ENCODE data around the gene MOB1B. TPM values are rescaled to one million over a fixed set of nuclear protein-coding genes. Genes with fewer than 3 reads are reported as not detected.

Gene MOB1B
- total and polyA plus RNA-seq, 2 experiments from 2014 or later = 7.9 to 30.2 TPM

DNA sequence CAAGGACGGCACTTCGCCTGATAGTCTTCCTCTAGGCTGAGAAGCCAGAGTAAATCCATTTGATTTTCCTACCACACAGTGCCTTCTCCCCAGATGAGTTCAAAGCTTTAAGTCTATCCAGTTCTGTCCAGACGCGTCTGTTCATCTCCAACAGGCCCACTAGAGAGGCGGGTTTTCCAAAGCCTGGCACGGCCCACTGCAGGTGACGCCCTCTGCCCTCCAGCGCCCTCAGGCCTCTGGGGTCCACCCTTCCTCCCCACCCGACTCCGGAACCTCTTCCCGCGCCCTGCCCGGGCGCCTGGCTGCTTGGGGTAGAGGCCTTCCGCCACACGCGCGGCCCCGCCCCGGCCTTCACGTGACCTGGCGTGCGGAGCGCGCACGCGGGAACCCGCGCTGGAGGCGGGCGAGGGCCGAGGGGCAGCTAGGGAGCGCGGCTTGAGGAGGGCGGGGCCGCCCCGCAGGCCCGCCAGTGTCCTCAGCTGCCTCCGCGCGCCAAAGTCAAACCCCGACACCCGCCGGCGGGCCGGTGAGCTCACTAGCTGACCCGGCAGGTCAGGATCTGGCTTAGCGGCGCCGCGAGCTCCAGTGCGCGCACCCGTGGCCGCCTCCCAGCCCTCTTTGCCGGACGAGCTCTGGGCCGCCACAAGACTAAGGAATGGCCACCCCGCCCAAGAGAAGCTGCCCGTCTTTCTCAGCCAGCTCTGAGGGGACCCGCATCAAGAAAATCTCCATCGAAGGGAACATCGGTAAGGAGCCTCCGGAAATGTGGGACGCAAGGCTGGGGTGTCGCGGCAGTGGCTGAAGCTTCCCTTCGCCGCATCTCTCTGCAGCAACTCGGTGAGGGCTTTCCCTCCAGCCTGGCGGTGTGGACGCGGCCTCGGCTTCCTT, 91.3 kb downstream of the MOB1B start, which contains the start of gene DCK:
TSS of gene DCK (plus strand) at position 469 of the 888 bp plus-strand sequence. CDS start at position 656, 187 bp downstream.
- Histone ChIP-seq H4K20me1 (replicated peaks; ENCODE audit: insufficient read depth) (peaks cover 7% of the 10 kb centered on the region; the same call in 1 of the 2 replicates), H3K27me3 (ENCODE audit: insufficient read depth) (no peaks in the 10 kb centered on the region), H3K4me2 (peak within 1 kb of the TSS; percentile 84), H3K4me1 (ENCODE audit: insufficient read depth) (peaks cover 40% of the 10 kb centered on the region), H3K36me3 (ENCODE audit: insufficient read depth) (no peaks in the 10 kb centered on the region), H3K9me2 (ENCODE audit: insufficient read depth) (no peaks in the 10 kb centered on the region), H2AFZ (peak within 1 kb of the TSS; percentile 94), H3K79me2 (replicated peaks; ENCODE audit: insufficient read depth) (peaks cover 44% of the 10 kb centered on the region), H3K4me3 (peak within 1 kb of the TSS; percentile 94), H3K27ac (ENCODE audit: low read depth) (peak within 1 kb of the TSS; percentile 92), H3F3A (replicated peaks; ENCODE audit: low read depth) (no peaks in the 10 kb centered on the region; the same call in 1 of the 2 replicates)
- Mint-ChIP-seq H3K27ac (peak within 1 kb of the TSS; percentile 89), H3K4me1 (peaks cover 43% of the 10 kb centered on the region), H3K27me3 (ENCODE audit: insufficient read depth, low read depth, poor library complexity) (peaks cover 3% of the 10 kb centered on the region), H3K36me3 (ENCODE audit: low read depth) (peaks cover 28% of the 10 kb centered on the region), H3K4me3 (peak within 1 kb of the TSS; percentile 83), H3K9me3 (peaks cover 11% of the 10 kb centered on the region)
- TF ChIP-seq, protein P1, sequence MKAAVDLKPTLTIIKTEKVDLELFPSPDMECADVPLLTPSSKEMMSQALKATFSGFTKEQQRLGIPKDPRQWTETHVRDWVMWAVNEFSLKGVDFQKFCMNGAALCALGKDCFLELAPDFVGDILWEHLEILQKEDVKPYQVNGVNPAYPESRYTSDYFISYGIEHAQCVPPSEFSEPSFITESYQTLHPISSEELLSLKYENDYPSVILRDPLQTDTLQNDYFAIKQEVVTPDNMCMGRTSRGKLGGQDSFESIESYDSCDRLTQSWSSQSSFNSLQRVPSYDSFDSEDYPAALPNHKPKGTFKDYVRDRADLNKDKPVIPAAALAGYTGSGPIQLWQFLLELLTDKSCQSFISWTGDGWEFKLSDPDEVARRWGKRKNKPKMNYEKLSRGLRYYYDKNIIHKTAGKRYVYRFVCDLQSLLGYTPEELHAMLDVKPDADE (IDR thresholded peaks at IDR 0.05) = no peak
- no peak for TF ChIP-seq EZH2phosphoT487 (IDR thresholded peaks at IDR 0.05; ENCODE audit: unreplicated experiment)
- TF ChIP-seq EZH2 (IDR thresholded peaks at IDR 0.05; ENCODE audit: low read depth, unreplicated experiment) = no peak
- TF ChIP-seq, protein P2, sequence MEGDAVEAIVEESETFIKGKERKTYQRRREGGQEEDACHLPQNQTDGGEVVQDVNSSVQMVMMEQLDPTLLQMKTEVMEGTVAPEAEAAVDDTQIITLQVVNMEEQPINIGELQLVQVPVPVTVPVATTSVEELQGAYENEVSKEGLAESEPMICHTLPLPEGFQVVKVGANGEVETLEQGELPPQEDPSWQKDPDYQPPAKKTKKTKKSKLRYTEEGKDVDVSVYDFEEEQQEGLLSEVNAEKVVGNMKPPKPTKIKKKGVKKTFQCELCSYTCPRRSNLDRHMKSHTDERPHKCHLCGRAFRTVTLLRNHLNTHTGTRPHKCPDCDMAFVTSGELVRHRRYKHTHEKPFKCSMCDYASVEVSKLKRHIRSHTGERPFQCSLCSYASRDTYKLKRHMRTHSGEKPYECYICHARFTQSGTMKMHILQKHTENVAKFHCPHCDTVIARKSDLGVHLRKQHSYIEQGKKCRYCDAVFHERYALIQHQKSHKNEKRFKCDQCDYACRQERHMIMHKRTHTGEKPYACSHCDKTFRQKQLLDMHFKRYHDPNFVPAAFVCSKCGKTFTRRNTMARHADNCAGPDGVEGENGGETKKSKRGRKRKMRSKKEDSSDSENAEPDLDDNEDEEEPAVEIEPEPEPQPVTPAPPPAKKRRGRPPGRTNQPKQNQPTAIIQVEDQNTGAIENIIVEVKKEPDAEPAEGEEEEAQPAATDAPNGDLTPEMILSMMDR (conservative IDR thresholded peaks at IDR 0.05; ENCODE audit: low read depth in 2 of 2) = no peak
- TF ChIP-seq POLR2AphosphoS5 (IDR thresholded peaks at IDR 0.05; ENCODE audit: low read depth) = peak; percentile 72
- no peak for TF ChIP-seq ZNF331 (CRISPR knock-in tag; IDR thresholded peaks at IDR 0.05; ENCODE audit: low read depth)
- peak; percentile 92 for ATAC-seq
- peak; percentile 93 for DNase-seq (ENCODE audit: low spot score)

DNA sequence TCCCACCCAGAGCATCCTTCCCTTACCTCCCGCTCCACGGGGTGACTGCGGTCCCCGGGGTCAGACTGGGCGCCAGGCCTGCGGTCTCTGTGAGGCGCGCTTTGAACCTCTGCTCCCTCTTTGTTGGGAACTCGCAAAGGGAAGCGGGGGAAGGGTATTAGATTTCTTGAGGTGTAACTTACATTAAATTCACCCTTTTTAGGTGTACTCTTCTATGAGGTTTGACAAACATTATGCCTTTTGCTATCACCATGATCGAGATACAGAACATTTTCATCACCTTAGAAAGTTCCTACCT, 91.8 kb downstream of the MOB1B start:
- peak overlapping the region; percentile 92 for H3K27ac ChIP-seq (ENCODE audit: low read depth)
- peak; percentile 18 for ATAC-seq
- Mint-ChIP-seq H3K9me3 (peaks cover 11% of the 10 kb centered on the region), H3K27me3 (ENCODE audit: insufficient read depth, low read depth, poor library complexity) (peaks cover 3% of the 10 kb centered on the region), H3K4me1 (peaks cover 43% of the 10 kb centered on the region), H3K4me3 (peak overlapping the region; percentile 83), H3K27ac (peak overlapping the region; percentile 88), H3K36me3 (ENCODE audit: low read depth) (peaks cover 34% of the 10 kb centered on the region)
- DNase-seq (ENCODE audit: low spot score) = peak; percentile 51
- no peaks in the 10 kb centered on the region; the same call in 1 of the 2 replicates for H3F3A ChIP-seq (replicated peaks; ENCODE audit: low read depth)
- H3K79me2 ChIP-seq (replicated peaks; ENCODE audit: insufficient read depth) = peaks cover 50% of the 10 kb centered on the region
- peaks cover 7% of the 10 kb centered on the region; the same call in 1 of the 2 replicates for H4K20me1 ChIP-seq (replicated peaks; ENCODE audit: insufficient read depth)
- H3K4me3 ChIP-seq = peak overlapping the region; percentile 94
- H3K27me3 ChIP-seq (ENCODE audit: insufficient read depth) = no peaks in the 10 kb centered on the region
- H3K4me2 ChIP-seq = peak overlapping the region; percentile 84
- peaks cover 2% of the 10 kb centered on the region; the same call in 1 of the 2 replicates for H3K36me3 ChIP-seq (ENCODE audit: insufficient read depth)
- no peaks in the 10 kb centered on the region for H3K9me2 ChIP-seq (ENCODE audit: insufficient read depth)
- peaks cover 40% of the 10 kb centered on the region for H3K4me1 ChIP-seq (ENCODE audit: insufficient read depth)
- peak overlapping the region; percentile 91 for H2AFZ ChIP-seq
- TF ChIP-seq CREB1 (CRISPR knock-in tag; IDR thresholded peaks at IDR 0.05; ENCODE audit: low read depth) (no peak), ZNF114 (CRISPR knock-in tag; IDR thresholded peaks at IDR 0.05) (no peak), EZH2 (IDR thresholded peaks at IDR 0.05; ENCODE audit: low read depth, unreplicated experiment) (no peak)
- TF ChIP-seq, protein P2 (conservative IDR thresholded peaks at IDR 0.05; ENCODE audit: low read depth in 2 of 2) = no peak

Measured in GM23338 (cell line).